Measurements from ENCODE around the gene RALGPS1.
A peak's percentile ranks its signal among the peaks of the same experiment; 100 is the strongest.
"Not testable (repeated sequence)": the region's sequence is repeated elsewhere in the genome, so short reads cannot be mapped to it uniquely, and the experiment has no call there.

Gene RALGPS1

DNA sequence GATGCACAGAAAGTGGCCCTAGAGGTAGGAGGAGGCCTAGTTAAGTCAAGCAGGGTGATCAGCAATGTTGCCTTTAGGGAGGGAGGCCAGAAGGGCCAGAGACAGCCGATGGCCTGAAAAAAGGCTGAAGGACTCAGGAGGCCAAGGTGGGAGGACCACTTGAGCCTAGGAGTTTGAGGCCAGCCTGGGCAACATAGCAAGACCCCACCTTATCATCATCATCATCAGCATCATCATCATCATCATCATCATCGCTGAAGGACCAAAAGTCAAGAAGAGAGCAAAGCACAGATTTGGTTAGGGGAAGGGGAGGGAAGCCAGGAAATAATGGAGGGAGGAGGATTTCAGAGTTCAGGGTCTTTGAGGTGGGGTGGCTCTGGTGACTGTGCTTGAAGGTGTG, 74.3 kb downstream of the RALGPS1 start:
- no peak for DNase-seq (ENCODE audit: low read depth)

DNA sequence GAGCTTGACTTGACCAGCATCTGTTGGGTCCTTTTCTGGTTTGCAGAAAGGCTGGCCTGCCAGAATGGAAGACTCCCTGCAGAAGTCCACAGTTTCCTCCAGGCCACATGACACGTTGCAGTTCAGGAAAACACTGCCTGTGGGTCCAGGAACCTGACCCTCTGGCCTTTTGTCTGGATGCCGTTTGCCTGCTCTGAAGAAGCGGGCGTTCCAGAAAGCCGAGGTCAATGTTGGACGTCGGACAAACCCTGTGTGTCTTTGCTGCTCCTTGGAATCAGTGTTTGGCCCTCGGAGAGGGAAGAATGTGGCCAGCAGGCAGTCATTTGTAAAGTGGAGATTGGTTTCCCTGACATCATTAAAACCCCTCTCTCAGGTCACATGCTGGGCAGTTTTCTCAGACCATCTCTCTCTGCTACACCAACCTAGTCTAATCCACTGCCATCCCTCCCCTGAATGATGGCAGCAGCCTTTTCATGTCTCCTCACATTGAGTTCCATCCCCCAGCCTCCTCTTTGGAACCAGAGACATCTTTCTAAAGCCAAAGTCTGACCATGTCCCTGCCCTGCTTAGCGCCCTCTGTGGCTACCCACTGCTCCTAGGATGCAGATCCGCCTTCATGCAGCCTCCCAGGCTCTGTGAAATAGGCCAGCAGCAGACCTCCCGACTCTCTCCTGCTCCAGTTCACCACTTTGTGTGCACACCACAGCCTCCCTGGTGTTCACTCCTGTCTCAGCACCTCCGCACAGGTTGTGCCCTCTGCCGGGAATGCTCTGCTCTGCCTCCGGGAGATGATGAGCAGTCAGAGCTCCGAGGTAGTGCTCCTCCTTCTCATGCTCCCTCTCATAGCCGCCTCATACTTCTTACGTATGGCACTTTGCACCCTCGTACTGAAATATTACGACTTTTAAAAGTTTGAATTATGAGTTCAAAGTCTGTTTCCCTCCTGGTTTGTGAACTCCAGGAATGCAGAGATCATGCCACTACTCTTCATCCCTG, 75.6 kb downstream of the RALGPS1 start:
- DNase-seq (ENCODE audit: low read depth): no peak

DNA sequence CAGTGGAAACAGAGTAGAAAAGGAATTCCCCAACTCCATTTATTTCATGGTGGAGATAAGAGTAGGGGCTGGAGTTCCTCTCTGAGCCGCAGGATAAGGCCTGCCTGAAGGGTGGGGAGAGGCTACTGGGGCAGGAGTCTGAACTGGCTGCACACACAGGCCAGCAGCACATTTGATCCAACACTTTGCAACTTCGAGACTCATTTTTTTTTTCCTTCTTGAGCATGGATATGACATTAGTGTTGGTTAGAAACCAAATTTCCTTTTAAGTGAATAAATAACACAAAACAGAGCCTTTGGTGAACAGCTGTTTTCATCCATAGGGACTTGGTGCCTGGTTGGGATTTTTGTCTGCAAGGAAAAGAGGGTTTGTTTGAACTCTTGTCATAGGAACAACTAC, 76.6 kb downstream of the RALGPS1 start:
- no peak for DNase-seq (ENCODE audit: low read depth)

DNA sequence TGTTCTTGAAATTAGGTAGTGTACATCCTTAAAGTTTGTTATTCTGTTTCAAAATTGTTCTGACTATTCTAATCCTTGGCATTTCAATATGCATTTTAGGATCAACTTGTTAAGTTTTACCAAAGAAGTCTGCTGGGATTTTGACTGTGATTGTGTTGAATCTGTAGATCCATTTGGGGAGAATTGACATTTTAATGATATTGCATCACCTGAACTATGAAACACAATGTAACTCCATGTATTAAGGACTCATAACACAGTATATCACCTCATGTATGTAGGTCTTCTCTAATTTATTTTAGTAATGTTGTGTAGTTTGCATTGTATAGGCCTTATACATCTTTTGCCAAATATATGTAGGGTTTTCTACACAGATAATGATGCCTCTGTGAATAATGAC, 77.8 kb downstream of the RALGPS1 start:
- no peak for DNase-seq (ENCODE audit: low read depth)

DNA sequence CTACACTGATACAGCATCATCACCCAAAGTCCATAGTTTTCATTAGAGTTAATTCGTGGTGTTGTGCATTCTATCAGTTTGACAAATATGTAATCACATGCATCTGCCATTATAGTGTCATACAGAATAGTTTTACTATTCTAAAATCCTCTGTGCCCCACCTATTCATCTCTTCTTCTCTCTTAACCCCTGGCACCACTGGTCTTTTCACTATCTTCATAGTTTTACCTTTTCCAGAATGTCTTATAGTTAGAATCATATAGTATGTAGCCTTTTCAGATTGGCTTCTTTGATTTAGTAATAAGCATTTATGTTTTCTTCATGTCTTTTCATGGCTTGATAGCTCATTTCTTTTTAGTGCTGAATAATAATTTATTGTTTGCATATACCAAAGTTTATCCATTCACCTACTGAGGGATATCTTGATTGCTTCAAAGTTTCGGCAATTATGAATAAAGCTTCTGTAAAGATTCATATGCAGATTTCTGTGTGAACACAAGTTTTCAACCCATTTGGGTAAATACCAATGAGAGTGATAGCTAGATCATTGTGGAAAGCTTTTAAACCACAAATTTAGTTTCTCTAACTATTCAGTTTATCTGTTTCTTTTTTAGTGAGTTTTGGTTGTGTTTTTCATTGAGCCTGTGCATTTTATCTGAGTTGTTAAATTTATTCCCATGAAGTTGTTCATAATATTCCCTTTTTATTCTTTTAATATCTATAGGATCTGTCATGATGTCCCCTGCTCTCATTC, 84.9 kb downstream of the RALGPS1 start:
- no peak for DNase-seq (ENCODE audit: low read depth)

DNA sequence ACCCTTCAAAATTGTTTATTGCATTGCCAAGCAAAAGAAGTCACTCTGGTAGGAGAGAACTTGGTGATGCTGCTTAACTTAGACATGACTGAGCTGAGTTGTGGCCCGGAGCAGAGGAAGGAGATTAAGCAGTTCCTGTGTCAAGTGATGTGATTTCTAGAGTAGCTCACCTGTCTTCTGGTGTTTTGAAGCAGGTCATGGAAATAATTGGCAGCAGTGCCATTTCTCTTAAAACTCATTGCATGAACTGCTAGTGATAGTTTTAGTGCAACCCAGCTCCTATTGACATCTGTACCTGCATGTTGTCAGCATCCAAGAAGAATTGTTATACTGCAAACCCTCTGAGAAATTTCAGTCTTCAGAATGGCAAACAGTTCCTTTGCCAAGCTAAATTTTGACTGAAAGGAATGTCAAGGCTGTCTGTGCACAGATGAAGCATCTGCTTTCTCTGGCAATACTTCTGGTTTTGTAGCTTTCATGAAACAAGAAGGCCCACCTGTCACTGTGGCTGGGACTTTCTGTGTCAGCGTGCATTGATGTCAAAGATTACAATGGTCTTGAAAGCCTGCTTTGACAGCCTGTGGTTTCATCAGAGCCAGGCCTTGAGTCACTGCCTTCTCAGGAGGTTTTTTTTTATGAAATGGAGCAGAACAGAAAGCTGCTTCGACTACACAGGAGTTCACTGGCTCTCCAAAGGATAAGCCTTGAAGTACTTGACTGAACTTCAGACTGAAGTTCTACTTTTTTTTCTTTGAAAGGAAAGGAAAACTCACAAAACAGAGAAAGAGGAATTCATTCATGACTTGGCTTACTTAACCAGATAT, 90.6 kb downstream of the RALGPS1 start:
- peak; percentile 61 for DNase-seq (ENCODE audit: low read depth)

DNA sequence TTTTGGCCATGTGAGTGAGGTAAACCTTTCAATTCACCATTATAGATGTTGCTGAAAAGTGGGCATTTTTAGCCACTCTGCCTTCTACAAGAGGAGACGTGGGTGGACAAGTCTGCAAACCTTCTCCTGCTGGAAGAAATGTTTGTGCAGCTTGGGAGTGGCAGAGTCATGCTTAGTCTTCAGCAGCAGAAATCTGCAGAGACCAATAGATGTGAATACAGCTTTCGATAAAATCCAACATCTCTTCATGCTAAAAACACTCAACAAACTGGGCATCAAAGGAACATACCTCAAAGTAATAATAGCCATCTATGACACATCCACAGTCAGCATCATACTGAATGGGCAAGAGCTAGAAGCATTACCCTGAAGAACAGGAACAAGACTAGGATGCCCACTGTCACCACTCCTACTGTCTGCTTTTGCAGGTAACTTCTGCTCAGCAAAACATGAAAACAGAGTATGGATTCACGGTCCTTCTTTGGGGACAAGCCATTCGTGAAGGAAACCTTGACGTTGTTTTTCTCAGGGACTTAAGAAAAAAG, 91.3 kb downstream of the RALGPS1 start:
- no peak for DNase-seq (ENCODE audit: low read depth)

DNA sequence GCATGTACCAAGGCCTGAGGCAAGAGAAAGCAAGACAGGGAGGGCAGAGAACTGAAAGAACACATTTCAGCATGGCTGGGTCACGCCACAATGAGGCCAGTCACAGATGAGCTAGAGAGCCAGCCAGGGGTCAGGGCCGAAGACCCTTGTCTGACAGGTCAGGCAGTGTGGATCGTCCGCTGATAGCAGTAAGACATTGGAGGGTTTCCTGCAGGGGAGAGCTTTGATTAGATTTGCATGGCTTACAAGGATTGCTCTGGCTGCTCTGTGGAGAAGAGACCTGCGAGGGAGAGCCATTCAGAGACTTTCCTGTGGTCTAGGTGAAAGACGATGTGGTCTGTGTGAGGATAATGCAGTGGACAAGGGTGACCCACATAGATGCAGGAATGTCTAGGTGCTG, 93.1 kb downstream of the RALGPS1 start:
- no peak for DNase-seq (ENCODE audit: low read depth)

DNA sequence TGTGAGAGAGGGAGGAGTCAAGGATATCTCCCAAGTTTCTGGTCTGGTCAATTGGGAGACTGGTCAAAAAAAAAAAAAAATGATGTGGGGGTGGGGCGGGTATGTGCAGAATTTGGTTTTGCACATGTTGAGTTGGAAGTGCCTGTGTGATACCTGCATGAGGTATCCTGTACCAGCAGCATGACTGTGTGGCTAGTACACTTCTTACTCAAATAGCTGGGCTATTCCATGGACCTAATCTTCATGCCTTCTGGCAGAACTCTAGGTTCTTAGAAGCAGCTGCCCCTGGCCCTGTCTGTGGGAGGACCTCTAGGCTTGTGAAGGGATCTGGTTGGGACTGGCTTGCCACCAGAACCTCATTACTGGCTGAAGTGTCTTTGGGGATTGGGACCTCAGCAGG, 93.5 kb downstream of the RALGPS1 start:
- DNase-seq (ENCODE audit: low read depth): no peak

DNA sequence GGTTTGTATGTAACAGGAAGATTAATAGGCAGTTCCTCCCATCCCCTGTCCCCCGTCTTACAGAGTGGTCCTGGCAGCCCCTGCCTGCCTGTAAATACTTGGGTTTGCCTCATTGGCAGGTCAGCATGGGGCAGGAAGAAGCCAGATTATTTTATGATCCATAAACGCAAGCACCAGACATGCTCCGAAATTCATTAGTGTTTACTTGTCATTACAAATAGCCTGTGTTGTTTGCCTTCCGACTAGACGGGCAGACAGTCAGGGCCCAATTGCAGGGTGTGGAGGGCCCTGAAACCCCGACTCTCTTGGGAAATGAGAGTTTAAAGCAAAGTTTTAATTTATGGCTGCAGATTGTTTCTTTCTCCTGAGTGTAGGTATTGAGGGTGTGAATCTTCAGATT, 97.2 kb downstream of the RALGPS1 start:
- no peak for DNase-seq (ENCODE audit: low read depth)

DNA sequence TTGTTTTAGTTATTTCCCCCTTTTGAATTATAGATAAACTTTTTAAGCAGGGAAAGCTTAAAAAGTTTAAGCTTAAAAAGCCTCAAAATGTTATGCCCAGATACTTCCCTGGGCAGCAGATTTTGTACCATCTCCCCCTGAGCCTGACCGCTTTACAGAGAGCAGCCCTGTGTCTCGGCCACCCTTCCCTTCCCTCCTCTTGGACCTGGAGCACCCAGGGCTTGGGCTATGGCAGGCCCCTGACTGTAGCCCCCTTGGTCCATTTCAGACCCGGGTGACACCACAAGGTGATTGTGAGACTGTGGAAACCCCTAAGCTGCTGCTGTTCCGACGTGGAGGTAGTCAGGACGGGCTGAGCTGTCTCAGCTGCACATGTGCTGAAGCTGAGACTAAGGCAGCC, 97.7 kb downstream of the RALGPS1 start:
- no peak for DNase-seq (ENCODE audit: low read depth)

DNA sequence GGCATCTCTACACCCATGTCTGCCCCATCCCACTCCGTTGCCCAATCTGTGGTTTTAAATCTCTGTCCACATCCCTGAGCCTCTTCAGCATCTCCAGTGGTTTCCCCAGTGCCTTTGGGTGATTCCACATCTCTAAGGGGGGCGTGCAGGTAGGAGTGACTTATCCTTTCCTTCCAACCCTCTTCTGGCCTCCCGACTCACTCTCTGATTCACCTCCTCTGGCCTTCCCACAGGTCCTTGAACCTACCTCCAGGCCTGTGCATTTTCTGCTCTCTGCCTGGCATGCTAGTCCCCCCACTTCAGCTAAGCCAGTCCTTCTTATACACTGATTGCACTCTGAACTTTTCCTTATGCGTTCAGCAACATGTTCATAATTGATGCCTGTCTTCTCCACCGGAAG, 99.0 kb downstream of the RALGPS1 start:
- no peak for DNase-seq (ENCODE audit: low read depth)

DNA sequence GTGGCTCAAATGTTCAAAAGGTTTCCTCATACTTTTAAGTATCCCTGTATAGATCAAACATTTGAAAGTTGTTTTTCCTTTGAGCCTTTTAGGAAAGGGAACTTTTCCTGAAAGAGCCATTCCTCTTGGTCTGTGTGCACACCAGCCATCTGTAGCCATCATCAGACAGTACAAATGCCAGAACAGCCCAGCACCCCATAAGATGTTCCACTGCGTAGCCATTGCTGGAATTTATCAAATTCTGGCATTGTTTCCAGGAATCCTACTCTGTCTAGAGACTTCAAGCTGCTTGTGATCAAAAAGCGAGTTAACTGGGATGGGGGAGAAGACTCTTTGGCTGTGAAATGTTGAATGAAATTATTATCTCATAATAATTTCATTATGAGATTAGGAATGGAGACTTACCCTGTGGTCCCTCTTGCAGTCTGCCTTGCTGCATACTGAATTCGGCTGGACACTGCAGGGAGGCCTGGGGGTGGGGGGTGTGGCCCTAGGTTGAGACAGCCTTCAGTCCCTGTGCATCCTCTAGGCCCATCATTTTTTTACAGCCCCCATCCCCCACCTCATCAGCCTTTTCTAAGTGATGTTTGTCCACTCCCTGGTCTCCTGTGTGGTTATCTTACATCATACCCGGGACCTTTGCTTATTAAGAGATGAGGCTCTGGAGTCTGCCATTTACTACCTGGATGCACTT, 99.8 kb downstream of the RALGPS1 start:
- DNase-seq (ENCODE audit: low read depth): no peak

DNA sequence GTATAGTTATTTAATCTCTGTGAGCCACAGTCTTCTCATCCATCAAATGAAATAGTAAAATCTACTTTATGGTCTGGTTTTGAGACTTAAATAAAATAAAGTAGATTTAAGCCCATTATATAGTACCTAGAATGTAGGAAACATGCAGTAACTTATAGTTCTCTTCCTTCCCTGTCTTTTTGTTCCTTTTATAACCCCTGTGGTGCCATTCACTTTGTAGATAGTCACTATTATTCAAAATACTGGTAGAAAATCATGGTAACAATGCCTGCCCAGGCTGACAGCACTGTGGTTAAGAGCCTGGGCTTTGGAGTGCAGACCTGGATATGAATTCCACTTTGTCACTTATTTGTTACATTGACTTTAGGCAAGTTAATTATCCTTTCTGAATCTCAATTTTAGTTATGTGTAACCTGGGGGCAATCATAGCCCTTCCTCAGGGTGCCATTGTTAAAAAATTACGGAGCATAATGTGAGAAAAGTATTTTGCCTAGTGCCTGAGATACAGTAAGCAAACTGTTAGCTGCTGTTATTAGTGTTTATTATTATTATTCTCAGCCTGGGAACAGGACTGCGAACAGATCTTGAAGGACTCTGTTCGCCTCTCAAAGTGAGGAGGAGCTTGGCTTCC, 100.4 kb downstream of the RALGPS1 start:
- DNase-seq (ENCODE audit: low read depth): no peak

DNA sequence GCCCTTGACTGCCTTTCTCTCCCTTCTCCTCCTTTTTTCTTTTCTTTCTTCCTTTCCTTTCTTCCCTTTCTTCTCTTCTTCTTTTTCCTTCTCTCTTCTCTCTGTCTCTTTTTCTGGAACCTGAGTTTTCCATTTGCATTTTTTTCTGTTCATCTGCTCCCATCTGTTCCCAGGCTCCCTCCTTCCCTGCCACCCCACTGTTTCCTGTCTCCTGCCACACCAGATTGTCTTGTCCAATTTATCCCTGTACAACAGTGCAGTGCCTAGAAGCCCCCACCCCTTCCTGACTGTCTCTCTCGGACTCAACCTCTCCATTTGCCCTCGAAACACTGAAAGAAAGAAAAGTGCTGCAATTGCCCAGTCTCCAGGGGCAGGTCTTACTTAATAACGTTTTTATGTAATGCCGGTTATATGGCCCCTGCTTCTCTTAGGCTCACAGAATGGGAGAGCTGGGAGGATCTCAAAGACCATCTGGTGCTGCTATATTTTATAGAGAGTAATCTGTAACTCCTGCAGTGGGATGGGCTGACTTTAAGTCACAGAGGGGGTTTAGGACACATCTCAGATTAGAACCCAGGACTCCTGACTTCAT, 101.4 kb downstream of the RALGPS1 start:
- no peak for DNase-seq (ENCODE audit: low read depth)

DNA sequence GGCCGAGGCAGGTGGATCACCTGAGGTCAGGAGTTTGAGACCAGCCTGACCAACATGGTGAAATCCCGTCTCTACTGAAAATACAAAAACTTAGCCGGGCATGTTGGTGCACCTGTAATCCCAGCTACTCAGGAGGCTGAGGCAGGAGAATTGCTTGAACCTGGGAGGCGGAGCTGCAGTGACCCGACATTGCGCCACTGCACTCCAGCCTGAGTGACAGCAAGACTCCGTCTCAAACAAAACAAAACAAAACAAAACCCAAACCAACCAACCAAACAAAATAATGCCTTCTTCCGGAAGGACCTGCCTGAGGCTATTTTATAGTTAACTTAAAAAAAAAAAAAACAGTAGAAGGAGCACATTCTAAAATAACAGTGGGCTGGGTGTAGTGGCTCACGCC, 103.4 kb downstream of the RALGPS1 start:
- DNase-seq (ENCODE audit: low read depth): not testable (repeated sequence)

DNA sequence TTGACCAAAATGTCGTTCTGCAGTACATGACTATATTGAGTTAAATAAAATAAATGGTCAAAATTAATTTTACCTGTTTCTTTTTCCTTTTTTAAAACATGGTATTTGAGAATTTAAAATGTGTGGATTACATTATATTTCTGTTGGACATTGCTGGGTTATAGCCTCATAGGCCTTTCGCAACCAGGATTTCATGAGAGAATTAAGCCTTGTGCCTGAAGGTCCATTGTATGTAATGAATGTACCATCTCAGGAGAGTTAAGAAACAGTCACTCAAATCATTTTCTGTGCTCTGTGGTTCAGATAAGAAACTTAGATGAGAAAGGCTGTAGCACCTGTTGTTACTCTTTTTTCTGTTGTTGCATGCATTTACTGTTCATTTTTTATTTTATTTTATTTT, 104.4 kb downstream of the RALGPS1 start:
- peak; percentile 83 for DNase-seq (ENCODE audit: low read depth)

DNA sequence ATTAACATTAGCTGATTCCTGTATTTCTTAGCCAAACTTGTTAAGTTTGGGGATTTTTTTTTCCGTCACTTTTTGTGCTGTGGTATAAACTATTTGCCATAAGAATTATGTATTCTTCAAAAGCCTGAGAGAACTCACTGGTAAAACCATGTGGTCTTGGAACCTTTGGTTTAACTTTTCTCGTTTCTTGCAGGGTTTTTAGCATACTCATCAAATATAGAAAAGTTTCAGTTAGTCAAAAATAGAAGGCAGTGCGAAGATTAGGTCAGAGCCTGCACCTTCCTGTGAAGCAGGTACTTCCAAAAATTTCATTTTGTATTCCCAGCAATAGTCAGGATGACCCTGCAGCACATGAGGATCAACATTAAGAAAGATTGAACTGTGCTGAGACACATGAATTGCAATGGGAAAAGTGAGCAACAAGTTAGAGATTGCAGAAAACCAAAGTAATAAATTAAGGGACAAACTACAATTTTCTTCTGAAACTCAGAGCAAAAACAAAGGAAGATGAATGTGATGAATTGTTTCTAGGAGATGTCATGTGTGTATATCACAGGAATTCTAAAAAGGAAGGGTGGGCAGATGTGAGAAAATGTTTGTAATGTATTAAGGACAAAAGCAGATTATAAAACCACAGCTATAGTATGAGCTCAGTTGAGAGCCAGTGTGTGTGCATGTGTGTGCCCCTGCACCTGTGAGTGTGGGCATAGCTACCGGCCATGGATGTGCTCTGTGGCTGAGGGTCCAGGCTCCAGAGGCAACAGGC, 105.6 kb downstream of the RALGPS1 start:
- no peak for DNase-seq (ENCODE audit: low read depth)

DNA sequence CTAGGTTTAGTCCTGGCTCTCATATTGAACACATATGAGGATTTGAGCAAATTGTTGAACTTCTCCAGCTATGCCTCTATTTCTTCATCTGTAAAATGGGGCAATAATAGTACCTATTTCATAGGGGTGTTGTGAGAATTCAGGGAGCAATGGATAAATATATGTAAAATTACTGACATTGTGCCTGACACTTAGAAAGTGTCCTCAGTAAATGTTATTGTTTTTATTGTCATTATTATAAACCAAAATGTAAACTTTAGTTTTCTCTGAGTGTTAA, 106.2 kb downstream of the RALGPS1 start:
- no peak for DNase-seq (ENCODE audit: low read depth)

Data from amniotic epithelial cell (primary cell).